ENCODE results near the gene MORC1.
A peak's percentile ranks its signal among the peaks of the same experiment; 100 is the strongest.

The MORC1 gene

GRCh38 chr3:108931035-108931434 is 186.9 kb downstream of the MORC1 start:
- no peak for DNase-seq

GRCh38 chr3:108918866-108919265 is 199.1 kb downstream of the MORC1 start:
- no peak for DNase-seq

GRCh38 chr3:108914774-108915641 is 202.9 kb downstream of the MORC1 start:
- DNase-seq, result peak; percentile 56 to 65 (median 58)

- no peak for DNase-seq
Measured at GRCh38 chr3:108909799-108910198, 208.1 kb downstream of the MORC1 start.

Data from suppressor macrophage treated with lipopolysaccharide for 1 hour (primary cell).